ENCODE measurements around the gene FAM168A.

Gene FAM168A

DNA sequence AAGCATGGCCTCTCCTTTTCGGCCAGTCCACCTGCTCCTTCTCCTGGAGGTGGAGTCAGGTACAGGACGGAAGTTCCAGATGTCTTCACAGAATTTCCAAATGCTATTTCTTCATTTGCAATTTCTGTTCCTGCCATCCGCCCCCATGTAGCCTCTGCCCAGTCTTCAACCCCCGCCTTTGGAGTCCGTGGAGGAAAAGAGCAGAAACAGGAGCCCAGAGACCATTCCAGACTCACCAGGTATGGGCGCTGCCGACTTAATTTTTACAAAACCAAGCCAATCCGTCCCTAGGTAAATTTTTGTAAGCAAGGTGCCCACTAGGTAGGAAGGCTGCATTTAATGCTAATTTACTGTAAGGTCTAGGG is 192.8 kb downstream of the FAM168A start:
- DNase-seq (ENCODE audit: insufficient read length, low spot score): no peak

DNA sequence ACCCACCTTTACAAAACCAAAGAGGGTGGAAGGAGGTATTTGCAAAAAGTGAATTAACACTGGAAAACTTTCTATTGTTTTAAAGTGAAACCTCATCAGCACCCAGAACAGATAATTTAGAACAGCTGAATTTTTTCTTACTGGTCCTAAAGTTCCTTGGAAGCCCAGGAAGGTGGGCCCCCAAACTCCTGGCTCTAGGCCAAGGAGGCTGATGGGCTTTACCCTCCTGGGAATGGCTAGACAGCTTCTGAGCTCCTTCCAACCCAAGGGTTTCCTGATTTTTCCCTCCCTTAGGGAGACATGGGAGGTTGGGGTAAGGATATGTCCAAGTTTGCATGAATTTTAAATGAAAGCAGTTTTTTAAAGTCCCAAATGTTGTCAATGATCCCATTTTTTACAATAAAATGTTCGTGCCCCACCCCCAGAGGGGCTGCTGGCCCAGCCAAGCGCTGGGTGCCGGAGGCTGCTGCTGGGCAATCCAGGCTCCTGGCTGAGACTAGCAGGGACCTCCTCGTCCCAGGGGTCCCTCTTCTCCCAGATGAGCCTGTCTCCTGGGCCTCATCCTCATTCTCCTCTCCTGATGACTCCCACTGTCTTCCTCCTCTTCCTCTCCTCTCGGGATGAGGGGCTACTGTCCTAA is 193.3 kb downstream of the FAM168A start:
- no peak for FAIRE-seq
- no peak for DNase-seq (ENCODE audit: insufficient read length, low spot score)

More for the DNA sequence above, 192.8 kb downstream of the FAM168A start:
- no peak for FAIRE-seq

DNA sequence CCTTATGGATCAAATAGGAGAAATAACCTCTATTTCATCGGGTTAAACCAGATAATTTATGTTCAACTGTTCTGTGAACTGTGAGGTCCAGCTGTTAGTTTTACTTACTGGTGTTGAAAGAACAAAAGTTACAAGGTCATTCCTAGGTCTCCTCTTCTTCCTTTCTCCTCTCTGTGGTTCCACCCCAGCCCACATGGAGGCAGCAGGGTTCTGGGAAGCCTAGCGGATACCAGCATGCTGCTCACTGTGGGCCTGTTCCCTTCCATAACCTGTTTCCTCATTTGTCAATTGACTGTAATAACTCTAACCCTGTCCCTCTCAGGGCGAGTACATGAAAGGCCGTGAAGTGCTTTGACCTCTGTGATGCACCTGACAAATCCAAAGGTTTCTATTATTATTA is 193.9 kb downstream of the FAM168A start:
- FAIRE-seq (no peak), DNase-seq (ENCODE audit: insufficient read length, low spot score) (no peak)

DNA sequence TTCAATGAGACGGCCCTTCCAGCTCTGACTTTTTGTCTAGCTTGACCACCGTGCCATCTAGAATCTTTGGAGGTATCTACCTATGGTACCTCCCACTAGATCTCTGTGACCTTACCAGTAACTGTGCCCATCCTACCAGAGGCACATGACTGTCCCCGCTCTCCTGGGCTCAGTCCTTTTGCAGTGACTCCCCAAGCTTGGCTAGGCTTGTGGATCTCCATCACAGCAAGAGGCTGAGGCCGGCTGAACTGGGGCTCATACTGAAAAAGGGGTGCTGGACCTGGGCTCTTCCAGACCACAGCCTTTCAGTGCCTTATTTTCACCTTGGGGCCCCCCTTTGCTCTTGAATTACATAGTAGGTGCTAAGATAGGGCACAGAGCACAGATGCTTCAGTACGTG is 194.4 kb downstream of the FAM168A start:
- FAIRE-seq: no peak
- DNase-seq (ENCODE audit: insufficient read length, low spot score): no peak

DNA sequence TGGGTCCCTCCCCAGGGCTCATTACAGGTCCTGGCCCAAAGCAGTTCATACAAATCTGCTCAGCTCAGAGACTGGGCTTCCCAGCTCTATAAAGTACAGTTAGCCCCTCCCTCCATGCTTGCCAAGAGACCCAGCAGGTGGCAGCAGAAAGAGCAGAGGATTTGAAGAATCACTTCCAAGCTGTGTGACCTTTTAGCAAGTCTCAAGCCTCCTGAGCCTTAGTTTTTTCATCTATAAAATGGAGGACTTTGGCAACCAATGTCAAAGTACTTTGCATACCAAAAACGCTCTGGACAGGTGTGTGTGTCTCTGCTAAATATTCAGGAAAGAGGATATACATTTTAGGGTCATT is 195.1 kb downstream of the FAM168A start:
- no peak for FAIRE-seq

DNA sequence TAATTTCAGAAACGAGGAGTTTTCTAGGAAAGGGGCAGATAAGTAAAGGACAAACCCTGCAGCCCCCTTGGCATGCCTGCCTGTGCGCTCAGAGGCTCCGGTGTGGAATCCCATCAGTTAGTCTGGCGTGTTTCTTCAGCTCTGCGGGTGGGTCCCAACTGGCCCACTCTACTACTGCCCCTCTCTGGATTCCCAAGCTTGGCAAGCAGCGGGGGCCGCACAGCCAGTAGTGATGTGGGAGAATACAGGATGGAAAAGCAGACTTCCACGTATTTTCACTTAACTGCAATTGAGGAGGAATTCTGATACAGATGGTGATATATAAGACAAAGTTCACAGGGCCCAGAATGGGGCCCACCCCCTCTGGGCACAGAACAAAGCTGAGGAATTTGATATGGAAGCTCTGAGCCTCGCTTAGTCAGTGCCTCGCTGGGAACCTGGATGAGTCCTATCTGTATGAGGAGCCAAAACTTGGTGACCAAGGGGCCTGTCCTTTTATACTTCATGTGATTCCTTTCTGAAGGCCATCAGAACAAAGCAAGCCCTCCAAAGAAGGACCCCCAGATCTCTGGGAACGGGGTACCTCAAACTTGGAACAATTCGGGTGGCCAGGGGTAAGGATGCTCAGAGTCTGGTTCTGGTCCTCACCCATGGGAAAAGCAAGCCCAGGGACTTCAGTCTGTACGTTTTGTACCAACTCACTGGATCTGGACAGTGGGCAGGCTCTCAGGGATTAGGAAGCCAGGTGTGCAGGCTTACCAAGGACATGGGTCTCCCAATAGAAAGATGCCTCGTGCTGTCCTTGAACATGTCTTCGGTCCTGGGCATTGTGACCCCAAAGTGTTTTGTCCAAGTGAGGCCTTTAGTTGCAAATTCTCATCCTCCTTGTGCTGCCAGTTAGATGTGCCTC is 195.7 kb downstream of the FAM168A start:
- DNase-seq (ENCODE audit: insufficient read length, low spot score): no peak
- no peak for FAIRE-seq

More for the DNA sequence above, 195.1 kb downstream of the FAM168A start:
- DNase-seq (ENCODE audit: insufficient read length, low spot score): no peak

DNA sequence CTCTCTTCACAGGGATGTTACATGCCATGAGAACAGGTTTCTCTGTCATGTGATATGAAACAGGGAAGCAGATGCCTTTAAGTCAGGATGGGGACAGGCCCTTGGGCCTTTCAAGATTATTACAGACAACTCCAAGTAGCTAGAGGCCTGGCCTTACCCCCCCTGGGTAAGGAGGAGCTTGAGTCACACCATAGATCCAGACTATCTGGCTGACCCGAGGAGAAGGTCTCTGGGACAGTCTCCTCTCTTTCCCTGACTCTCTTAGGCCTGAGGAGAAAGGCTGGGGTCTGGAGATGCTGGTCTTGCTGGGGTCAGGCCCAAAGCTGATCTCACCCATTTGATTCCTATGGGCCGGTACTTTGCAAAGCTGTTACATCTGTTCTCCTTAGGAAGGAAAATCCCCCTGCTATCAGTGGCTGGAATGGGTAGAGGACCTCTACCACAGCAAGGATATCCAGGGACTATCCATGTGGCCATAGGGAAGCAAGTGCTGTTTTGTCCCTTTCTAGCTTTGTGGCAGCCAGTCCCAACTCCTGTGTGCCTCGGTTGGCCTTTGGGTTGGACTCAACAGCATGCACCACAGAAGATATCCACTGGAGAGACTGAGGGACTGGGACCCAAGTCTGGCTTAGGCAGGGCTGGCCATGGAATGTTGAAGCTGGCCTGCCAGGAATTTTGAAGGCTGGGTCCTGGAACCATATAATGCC is 196.5 kb downstream of the FAM168A start:
- FAIRE-seq (no peak), DNase-seq (ENCODE audit: insufficient read length, low spot score) (no peak)

DNA sequence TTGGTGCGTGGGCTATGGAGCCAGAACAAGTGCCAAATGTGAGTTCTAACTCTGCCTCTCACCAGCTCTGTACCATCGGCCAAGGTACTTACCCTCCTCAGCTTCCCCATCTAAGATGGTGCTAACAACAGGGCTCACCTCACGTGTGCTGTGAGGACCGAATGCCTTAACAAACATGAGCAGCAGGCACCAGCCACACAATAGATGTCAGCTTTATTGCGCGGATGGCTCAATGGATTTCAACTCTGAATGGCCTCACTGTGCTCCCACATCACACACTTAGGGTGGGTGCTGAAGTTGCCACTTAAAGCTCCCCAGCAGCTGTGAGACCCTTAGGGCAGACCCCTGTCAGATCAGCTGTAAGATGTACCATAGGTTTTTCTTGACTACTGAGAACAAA is 197.6 kb downstream of the FAM168A start:
- FAIRE-seq (peak; percentile 79), DNase-seq (ENCODE audit: insufficient read length, low spot score) (no peak)

DNA sequence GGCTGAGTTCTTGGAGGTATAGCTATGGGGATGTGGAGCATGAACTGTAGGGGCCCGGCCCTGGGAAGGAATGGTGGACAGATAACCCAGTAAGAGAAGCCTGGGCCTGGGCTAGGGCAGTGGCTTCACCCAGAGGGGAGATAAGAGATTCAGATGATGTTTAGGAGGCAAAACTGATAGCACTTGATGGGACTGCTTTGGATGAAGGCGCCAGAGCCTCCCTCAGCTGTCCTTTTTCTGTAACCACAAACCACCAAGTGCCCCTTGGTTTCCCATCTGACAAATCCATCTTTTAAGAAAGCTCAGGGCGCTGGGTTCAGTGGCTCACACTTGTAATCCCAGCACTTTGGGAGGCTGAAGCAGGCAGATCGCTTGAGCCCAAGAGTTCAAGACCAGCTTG is 198.3 kb downstream of the FAM168A start:
- FAIRE-seq (no peak), DNase-seq (ENCODE audit: insufficient read length, low spot score) (no peak)

DNA sequence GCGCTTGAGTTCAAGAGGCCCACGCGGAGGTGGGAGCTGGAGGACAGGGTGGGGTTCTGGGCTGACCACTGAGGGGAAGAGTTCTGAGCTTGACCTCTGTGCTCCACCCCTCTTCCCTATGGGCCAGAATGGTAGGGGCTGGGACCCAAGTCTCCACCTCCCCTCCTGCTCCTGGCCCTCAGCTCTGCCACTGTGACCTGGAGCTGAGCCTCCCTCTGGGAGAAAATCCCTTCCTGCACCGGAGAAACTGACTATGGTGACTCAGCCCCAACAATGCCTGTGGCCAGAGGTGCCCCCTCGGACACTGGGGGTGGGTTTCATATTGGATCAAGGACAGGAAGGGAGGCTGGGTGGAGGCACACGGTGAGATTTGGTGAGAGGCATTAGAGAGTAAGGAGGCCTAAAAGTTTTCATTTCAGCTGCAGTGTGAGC is 198.7 kb downstream of the FAM168A start:
- DNase-seq (ENCODE audit: insufficient read length, low spot score): no peak
- FAIRE-seq: no peak

DNA sequence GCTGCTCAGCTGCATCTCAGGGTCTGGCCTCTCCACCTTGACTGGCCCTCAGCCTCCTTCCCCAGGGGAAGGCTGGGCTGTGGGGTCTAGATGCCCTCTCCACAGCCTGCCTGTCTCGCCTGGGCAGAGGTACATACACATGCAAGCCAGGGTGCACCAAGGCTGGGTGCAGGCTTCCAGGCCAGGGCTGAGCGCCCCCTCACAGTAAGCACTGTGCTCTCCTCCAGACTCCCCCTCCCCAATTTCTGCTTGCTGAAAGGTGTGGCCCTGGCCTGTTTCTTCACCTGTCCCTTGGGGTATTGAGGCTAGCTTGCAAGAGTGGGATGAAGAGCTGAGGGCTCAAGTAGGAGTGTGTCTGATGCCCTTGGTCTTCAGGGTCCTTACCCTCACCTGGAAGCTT is 199.2 kb downstream of the FAM168A start:
- DNase-seq (ENCODE audit: insufficient read length, low spot score) (no peak), FAIRE-seq (no peak)

DNA sequence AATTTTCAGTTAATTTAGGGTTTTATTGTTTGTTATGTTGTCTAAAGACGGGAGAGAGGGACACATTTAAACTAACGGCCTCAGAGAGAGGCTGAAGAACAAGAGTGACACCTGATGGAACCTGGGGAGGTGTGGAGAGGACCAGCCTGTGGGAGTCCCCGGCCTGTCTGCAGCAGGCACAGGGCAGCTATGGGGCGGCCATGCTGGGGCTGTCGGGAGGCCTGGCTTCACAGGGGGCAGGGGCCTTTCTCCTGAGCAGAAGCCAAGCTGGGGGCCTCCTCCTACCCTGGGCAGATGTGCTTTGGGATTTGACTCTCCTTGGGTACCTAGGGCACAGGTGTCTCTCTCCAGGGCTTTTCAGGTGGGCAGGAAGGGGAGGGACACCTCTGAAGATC is 199.8 kb downstream of the FAM168A start:
- DNase-seq (ENCODE audit: insufficient read length, low spot score) (no peak), FAIRE-seq (no peak)

DNA sequence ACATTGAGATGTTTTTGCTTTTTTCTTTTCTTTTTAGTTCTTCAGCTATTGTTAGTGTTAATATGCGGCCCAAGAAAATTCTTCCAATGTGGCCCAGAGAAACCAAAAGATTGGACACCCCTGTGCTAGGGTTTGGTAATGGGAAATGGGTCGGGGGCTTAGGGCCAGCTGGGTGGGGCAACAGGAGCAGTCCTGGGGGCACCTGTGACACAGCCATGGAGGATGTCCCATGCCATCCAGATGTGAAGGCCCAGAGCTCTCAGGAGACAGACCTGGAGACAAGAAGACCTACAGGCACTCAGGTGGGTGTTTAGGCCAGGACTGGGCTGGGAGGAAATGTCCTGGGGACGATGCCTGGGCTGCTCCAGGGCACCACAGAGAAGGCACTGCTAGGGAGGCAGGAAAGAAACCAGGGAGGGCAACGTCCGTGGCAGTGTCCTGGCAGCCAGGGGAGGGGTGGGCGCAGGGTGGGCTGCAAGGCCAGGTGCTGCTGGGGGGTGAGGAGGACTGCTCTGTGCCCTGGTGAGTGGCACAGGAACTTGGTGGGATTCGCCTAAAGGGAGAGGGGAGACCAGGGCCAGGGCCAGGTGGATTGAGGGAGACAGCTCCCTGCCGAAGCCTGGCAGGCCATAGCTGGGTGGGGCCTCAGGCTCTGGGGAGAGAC is 200.3 kb downstream of the FAM168A start:
- DNase-seq (ENCODE audit: insufficient read length, low spot score) (no peak), FAIRE-seq (no peak)

DNA sequence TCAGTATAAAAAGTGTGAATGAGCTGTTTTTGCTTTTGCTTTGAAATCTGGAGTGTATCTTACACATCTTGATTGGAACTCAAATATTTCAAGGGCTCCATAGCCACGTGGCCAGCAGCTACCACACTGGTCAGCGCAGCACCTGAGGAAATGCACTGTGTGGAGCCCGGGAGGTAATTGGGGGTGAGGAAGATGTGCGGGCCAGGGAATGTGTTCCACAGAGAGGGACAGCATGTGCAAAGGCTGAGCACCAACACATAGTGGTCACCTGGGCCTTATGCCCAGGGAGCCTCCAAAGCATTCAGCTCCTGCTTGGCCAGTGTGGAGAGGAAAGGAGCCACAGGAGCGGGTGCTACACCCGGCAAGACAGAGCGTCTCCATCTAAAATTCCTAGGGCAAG is 200.9 kb downstream of the FAM168A start:
- no peak for DNase-seq (ENCODE audit: insufficient read length, low spot score)
- no peak for FAIRE-seq

DNA sequence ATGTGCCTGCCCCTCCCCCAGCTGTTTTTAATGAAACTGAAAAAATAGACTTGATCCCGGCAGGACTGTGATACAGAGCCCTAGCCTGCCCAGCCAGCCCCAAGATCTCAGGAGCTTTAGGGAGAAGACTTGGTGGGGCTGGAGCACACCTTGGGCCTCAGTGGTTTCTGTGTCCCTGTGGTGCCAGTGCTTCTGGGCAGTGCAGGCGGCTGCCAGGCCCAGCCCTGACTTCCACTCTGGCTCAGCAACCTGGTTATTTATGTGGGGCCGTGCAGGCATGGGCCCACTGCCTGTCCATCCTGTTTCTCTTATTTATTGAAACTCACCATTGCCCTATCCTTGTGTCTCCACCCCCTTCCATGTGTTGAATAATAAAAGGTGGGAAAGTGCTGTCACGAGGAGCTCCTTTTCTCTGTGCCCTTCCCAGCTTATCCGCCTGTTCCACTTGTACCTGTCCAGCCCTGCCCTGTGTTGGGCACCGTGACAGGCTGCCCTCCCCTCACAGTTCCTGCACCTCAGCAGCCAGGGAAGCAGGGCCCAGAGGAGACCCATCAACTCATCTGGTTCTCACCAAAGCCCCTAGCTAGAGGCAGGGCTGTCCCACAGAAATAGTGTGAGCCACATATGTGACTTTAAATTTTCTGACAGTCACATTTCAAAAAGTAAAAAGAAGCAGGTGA is 201.5 kb downstream of the FAM168A start:
- peak; percentile 86 for FAIRE-seq
- DNase-seq (ENCODE audit: insufficient read length, low spot score): no peak

DNA sequence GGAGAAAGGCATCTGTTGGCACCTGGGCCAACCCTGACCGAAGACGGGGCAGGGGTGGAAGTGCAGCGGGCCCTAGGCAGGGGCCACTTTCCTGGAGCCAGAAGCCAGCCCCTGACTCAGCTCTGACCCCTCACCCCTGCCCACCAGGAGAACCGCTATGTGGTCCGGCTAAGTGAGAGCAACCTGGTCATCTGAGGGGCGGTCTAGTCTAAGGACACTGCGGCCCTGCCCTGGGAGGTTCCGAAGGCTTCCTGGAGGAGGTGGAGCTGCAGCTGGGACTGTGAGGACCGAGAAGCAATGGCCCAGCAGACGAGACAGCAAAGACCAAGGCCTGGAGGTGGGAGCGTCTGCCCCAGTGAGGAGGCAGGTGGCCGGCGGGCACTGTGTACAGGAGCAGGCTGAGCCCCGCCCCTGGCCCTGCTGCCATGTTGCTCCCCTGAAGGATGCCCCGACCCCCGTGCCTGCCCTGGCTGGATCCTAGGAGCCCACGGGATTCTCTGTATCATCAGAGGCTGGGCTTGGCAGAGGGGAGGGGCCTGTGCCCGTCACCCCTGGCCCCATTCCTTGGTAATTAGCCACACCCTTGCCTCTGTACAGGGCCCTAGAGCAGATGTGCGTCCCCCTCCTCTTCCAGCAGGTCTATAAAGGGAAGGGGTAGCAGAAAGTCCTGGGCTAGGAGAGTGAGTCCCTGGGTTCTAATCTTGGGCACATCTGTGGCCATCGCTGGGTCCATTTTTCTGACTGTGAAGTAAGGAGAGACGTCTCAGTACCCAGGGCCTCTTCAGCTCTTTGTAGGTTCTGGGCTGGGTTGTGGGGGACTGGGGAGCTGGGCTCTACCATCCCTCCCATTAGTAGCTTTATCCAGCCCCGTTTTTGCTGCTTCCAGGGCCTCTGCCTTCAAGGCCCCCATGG is 202.4 kb downstream of the FAM168A start:
- FAIRE-seq: no peak
- no peak for DNase-seq (ENCODE audit: insufficient read length, low spot score)

DNA sequence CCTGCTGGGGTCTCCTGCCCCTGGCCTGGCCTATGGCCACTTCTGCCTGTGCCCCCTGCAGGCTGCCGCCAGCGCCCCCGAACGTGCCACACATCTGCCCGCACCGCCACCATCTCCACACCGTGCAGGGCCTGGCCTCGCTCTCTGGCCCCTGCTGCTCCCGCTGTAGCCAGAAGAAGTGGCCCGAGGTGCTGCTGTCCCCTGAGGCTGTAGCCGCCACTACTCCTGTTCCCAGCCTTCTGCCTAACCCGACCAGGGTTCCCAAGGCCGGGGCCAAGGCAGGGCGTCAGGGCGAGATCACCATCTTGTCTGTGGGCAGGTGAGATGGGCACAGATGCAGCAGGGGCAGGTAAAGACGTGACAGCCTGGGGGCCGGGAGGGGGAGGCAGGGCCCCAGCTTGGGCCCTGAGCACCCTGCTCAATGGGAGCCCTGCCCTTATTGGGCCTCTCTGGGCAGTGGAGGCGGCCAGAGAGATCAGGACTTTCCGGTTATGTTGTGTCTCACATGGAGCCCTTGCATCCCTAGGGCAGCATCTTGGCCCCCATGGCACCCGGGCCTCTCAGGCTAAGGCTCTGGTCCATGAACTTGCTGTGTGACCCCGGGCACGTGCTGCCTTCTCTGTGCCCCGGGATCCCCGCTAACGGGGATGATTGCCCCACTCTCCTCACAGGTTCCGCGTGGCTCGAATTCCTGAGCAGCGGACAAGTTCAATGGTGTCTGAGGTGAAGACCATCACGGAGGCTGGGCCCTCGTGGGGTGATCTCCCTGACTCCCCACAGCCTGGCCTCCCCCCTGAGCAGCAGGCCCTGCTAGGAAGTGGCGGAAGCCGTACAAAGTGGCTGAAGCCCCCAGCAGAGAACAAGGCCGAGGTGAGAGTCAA is 203.3 kb downstream of the FAM168A start:
- no peak for DNase-seq (ENCODE audit: insufficient read length, low spot score)
- no peak for FAIRE-seq

Data from HTR-8/SVneo (cell line).